ENCODE results near the gene ACTMAP.

GRCh38 chr19:40742886-40743285, 7.4 kb downstream of the ACTMAP start:
- TF ChIP-seq CTCF (conservative IDR thresholded peaks at IDR 0.05) (no peak), ZFX (IDR thresholded peaks at IDR 0.05) (no peak)
